HEK293T (cell line): ENCODE data around the gene CFAP73.

Experiments used
- CTCF ChIA-PET: fragments of 350-600 bp; formaldehyde crosslinking; extraction: SDS; loops from one replicate; lab custom pipeline; 2021; ENCODE audit warnings: antibody characterized with exemption, inconsistent platforms; lab: Yijun Ruan, JAX
- POLR2A ChIA-PET: fragments of 350-600 bp; formaldehyde crosslinking; extraction: SDS; loops from one replicate; lab custom pipeline; 2020; ENCODE audit warnings: antibody characterized with exemption, inconsistent platforms; lab: Yijun Ruan, JAX
- DNase-seq: peaks from one replicate; pipeline ENCODE4 v3.0.0; 2012; ENCODE audit warnings: mixed read lengths; ENCODE audit errors: extremely low spot score
- ARNT ChIP-seq: fragments of 450-650 bp; IDR thresholded peaks from 2 replicates; pipeline ENCODE4 v1.6.1; 2017; ENCODE audit warnings: mild to moderate bottlenecking
- BHLHE40 ChIP-seq: fragments of 450-650 bp; IDR thresholded peaks from 2 replicates; pipeline ENCODE4 v1.6.1; 2016; ENCODE audit warnings: mild to moderate bottlenecking, moderate library complexity, borderline replicate concordance
- CTBP1 ChIP-seq: fragments of 450-650 bp; IDR thresholded peaks from 2 replicates; pipeline ENCODE4 v1.6.1; 2016; ENCODE audit warnings: borderline replicate concordance
- ELF4 ChIP-seq: fragments of 450-650 bp; IDR thresholded peaks from 2 replicates; pipeline ENCODE4 v1.6.1; 2017; ENCODE audit warnings: antibody characterized with exemption
- FOXA1 ChIP-seq: fragments of 450-650 bp; IDR thresholded peaks from 2 replicates; pipeline ENCODE4 v1.6.1; 2016; ENCODE audit warnings: mild to moderate bottlenecking
- FOXK2 ChIP-seq: fragments of 450-650 bp; IDR thresholded peaks from 2 replicates; pipeline ENCODE4 v1.6.1; 2016; ENCODE audit warnings: mild to moderate bottlenecking
- FOXM1 ChIP-seq: fragments of 450-650 bp; IDR thresholded peaks from 2 replicates; pipeline ENCODE4 v1.6.1; 2017; ENCODE audit warnings: mild to moderate bottlenecking, borderline replicate concordance
- HDGF ChIP-seq: fragments of 450-650 bp; IDR thresholded peaks from 2 replicates; pipeline ENCODE4 v1.6.1; 2017; ENCODE audit warnings: antibody characterized with exemption, borderline replicate concordance
- L3MBTL2 ChIP-seq: fragments of 450-650 bp; conservative IDR thresholded peaks from 2 replicates; pipeline ENCODE4 v1.6.1; 2016; ENCODE audit warnings: mild to moderate bottlenecking
- LEF1 ChIP-seq: fragments of 450-650 bp; IDR thresholded peaks from 2 replicates; pipeline ENCODE4 v1.6.1; 2017; ENCODE audit warnings: mild to moderate bottlenecking, borderline replicate concordance
- NFRKB ChIP-seq: fragments of 450-650 bp; IDR thresholded peaks from 2 replicates; pipeline ENCODE4 v1.6.1; 2016; ENCODE audit warnings: mild to moderate bottlenecking, moderate library complexity
- PKNOX1 ChIP-seq: fragments of 450-650 bp; IDR thresholded peaks from 2 replicates; pipeline ENCODE4 v1.6.1; 2016
- SP1 ChIP-seq: fragments of 450-650 bp; IDR thresholded peaks from 2 replicates; pipeline ENCODE4 v1.6.1; 2017
- SUZ12 ChIP-seq: fragments of 450-650 bp; IDR thresholded peaks from 2 replicates; pipeline ENCODE4 v1.6.1; 2016; ENCODE audit warnings: mild to moderate bottlenecking
- TARDBP ChIP-seq: fragments of 450-650 bp; IDR thresholded peaks from 2 replicates; pipeline ENCODE4 v1.6.1; 2016
- ZNF384 ChIP-seq: fragments of 450-650 bp; IDR thresholded peaks from 2 replicates; pipeline ENCODE4 v1.6.1; 2016

Gene CFAP73

GRCh38 chr12:113118142-113118541 is 31.4 kb upstream of the CFAP73 start:
- TF ChIP-seq ZNF384 = no peak
- TF ChIP-seq L3MBTL2 = no peak
- TF ChIP-seq TARDBP = no peak
- ChIA-PET POLR2A (no interaction called here), CTCF (no interaction called here)
- no peak for DNase-seq

- CTCF ChIA-PET = no interaction called here
- TF ChIP-seq FOXK2 = no peak
- TF ChIP-seq ARNT = no peak
- no peak for TF ChIP-seq HDGF
- TF ChIP-seq BHLHE40 = no peak
- no peak for TF ChIP-seq TARDBP
- no peak for TF ChIP-seq PKNOX1
- TF ChIP-seq ZNF384 = no peak
- no peak for TF ChIP-seq ELF4
- TF ChIP-seq CTBP1 = no peak
- no peak for TF ChIP-seq FOXM1
- TF ChIP-seq FOXA1 = no peak
- TF ChIP-seq SP1 = no peak
- TF ChIP-seq L3MBTL2 = no peak
- no peak for TF ChIP-seq LEF1
- TF ChIP-seq SUZ12 = no peak
- TF ChIP-seq NFRKB = no peak
- POLR2A ChIA-PET = interaction anchor here (1.0 to 1.4 kb wide), 2 partner anchors 9 to 16 kb away, joined by 3 read pairs; partner anchors contain the start of gene RASAL1
- no peak for DNase-seq
Measured at GRCh38 chr12:113119980-113120669, 29.4 kb upstream of the CFAP73 start.

GRCh38 chr12:113120670-113121370 is 28.7 kb upstream of the CFAP73 start:
- DNase-seq = no peak
- POLR2A ChIA-PET = interaction anchor here (1.0 to 1.4 kb wide), 2 partner anchors 8 to 15 kb away, joined by 3 read pairs; partner anchors contain the start of gene RASAL1
- CTCF ChIA-PET = no interaction called here

GRCh38 chr12:113127791-113128199 is 21.7 kb upstream of the CFAP73 start:
- ChIA-PET POLR2A (no interaction called here), CTCF (no interaction called here)
- TF ChIP-seq CTBP1 = no peak
- no peak for TF ChIP-seq ELF4
- no peak for TF ChIP-seq LEF1
- no peak for TF ChIP-seq HDGF

More at GRCh38 chr12:113120670-113121370, 28.7 kb upstream of the CFAP73 start:
- no peak for TF ChIP-seq CTBP1
- no peak for TF ChIP-seq SP1

GRCh38 chr12:113128802-113129663 is 20.5 kb upstream of the CFAP73 start:
- no peak for DNase-seq
- TF ChIP-seq ELF4 (no peak), PKNOX1 (no peak), L3MBTL2 (no peak), FOXM1 (no peak), LEF1 (no peak), FOXA1 (no peak), FOXK2 (no peak), ARNT (no peak), SUZ12 (no peak), ZNF384 (no peak), TARDBP (no peak), CTBP1 (no peak), BHLHE40 (no peak), NFRKB (no peak), HDGF (no peak), SP1 (no peak)
- CTCF ChIA-PET = interaction anchor here (0.7 kb wide), 1 partner anchor 149 kb away, joined by 3 read pairs; no protein-coding TSS in a partner anchor
- POLR2A ChIA-PET = interaction anchor here (1.0 kb wide), 1 partner anchor 9 kb away, joined by 3 read pairs; no protein-coding TSS in a partner anchor

More at GRCh38 chr12:113127791-113128199, 21.7 kb upstream of the CFAP73 start:
- DNase-seq = no peak

- CTCF ChIA-PET = interaction anchor here (0.5 kb wide), 2 partner anchors 111 to 230 kb away, joined by 3 read pairs; no protein-coding TSS in a partner anchor
- POLR2A ChIA-PET = interaction anchor here (1.0 kb wide), 1 partner anchor 9 kb away, joined by 3 read pairs; no protein-coding TSS in a partner anchor
- no peak for TF ChIP-seq TARDBP
- no peak for TF ChIP-seq FOXM1
- TF ChIP-seq SP1 = no peak
- no peak for TF ChIP-seq PKNOX1
- DNase-seq = no peak
Measured at GRCh38 chr12:113129664-113130456, 19.7 kb upstream of the CFAP73 start.
